Measurements from ENCODE around the gene LRIG2. TPM values are rescaled to one million over a fixed set of nuclear protein-coding genes. Genes with fewer than 3 reads are reported as not detected.
A peak's percentile ranks its signal among the peaks of the same experiment; 100 is the strongest.

The LRIG2 gene
- total and polyA plus RNA-seq, 9 of the 15 experiments (the other 6 are each of a cell fraction or from before 2014, with no cell fraction given) = 1.8 to 28.1 (median 11.5) TPM

- no peak for TF ChIP-seq ATF2 (CRISPR knock-in tag; IDR thresholded peaks at IDR 0.05)
- no peak for TF ChIP-seq SP2 (IDR thresholded peaks at IDR 0.05; ENCODE audit: extremely low read depth, low read depth, low read length, poor library complexity, severe bottlenecking)
- no peak for TF ChIP-seq PRPF4 (IDR thresholded peaks at IDR 0.05; ENCODE audit: insufficient read depth, low read depth, low read length, poor library complexity, severe bottlenecking)
- peak; percentile 15; the same call in 1 of the 2 replicates for TF ChIP-seq KLF16 (IDR thresholded peaks at IDR 0.05)
- no peak for TF ChIP-seq ZKSCAN1 (IDR thresholded peaks at IDR 0.05; ENCODE audit: low read depth, low read length)
- TF ChIP-seq ZNF274 (IDR thresholded peaks at IDR 0.05; ENCODE audit: borderline replicate concordance, low read depth, low read length) = no peak
- no peak for TF ChIP-seq TCF15 (CRISPR knock-in tag; IDR thresholded peaks at IDR 0.05)
- TF ChIP-seq MED1 (CRISPR knock-in tag; IDR thresholded peaks at IDR 0.05; ENCODE audit: borderline replicate concordance) = no peak
- TF ChIP-seq SMARCA4 (IDR thresholded peaks at IDR 0.05) = peak; percentile 82
- no peak for TF ChIP-seq ZSCAN32 (CRISPR knock-in tag; IDR thresholded peaks at IDR 0.05)
- TF ChIP-seq ATF3 (IDR thresholded peaks at IDR 0.05) = no peak
- no peak for TF ChIP-seq ATF3 (CRISPR knock-in tag; conservative IDR thresholded peaks at IDR 0.05)
- TF ChIP-seq SUPT5H (IDR thresholded peaks at IDR 0.05) = no peak
- TF ChIP-seq POLR2H (tag; IDR thresholded peaks at IDR 0.05; ENCODE audit: low read depth) = no peak
- TF ChIP-seq HCFC1 (IDR thresholded peaks at IDR 0.05; ENCODE audit: low read depth, low read length) = 0 out of 2 replicates have a peak, but pooled peaks have one; percentile 28
- TF ChIP-seq CBX3 (IDR thresholded peaks at IDR 0.05; ENCODE audit: borderline replicate concordance in 1 of 2, low read length in 2 of 2) = peak in 1 of 2 experiments; percentile 8; a peak in 1 of 3 replicates
- no peak; the same call in 1 of the 2 replicates for TF ChIP-seq E2F3 (CRISPR knock-in tag; IDR thresholded peaks at IDR 0.05)
- no peak for TF ChIP-seq SPI1 (IDR thresholded peaks at IDR 0.05; ENCODE audit: borderline replicate concordance, low read depth, low read length)
- TF ChIP-seq ZNF583 (CRISPR knock-in tag; IDR thresholded peaks at IDR 0.05) = 0 out of 2 replicates have a peak, but pooled peaks have one; percentile 4
- TF ChIP-seq ATF7 (IDR thresholded peaks at IDR 0.05) = no peak
- TF ChIP-seq GTF2A2 (tag; IDR thresholded peaks at IDR 0.05) = no peak
- TF ChIP-seq DPF2 (IDR thresholded peaks at IDR 0.05) = peak; percentile 53
- TF ChIP-seq SIX5 (IDR thresholded peaks at IDR 0.05; ENCODE audit: borderline replicate concordance in 1 of 2, insufficient read depth in 1 of 2, low read depth in 1 of 2, low read length in 2 of 2) = no peak
- peak; percentile 67; the same call in 1 of the 2 replicates for TF ChIP-seq HLTF (IDR thresholded peaks at IDR 0.05)
- TF ChIP-seq ARHGAP35 (IDR thresholded peaks at IDR 0.05; ENCODE audit: partially characterized antibody) = no peak
- TF ChIP-seq BRF1 (IDR thresholded peaks at IDR 0.05; ENCODE audit: borderline replicate concordance, extremely low read depth, insufficient read length) = no peak
- TF ChIP-seq OTX1 (CRISPR knock-in tag; IDR thresholded peaks at IDR 0.05) = no peak
- no peak for TF ChIP-seq ZNF354B (CRISPR knock-in tag; IDR thresholded peaks at IDR 0.05)
- TF ChIP-seq MAFG (tag; conservative IDR thresholded peaks at IDR 0.05) = no peak
- no peak for TF ChIP-seq RBM15 (IDR thresholded peaks at IDR 0.05; ENCODE audit: insufficient read depth, low read length)
These were observed 517 bp downstream of the LRIG2 start (continued) for GRCh38 chr1:113073479-113073950.
